ENCODE data around the gene TGFA.

DNA sequence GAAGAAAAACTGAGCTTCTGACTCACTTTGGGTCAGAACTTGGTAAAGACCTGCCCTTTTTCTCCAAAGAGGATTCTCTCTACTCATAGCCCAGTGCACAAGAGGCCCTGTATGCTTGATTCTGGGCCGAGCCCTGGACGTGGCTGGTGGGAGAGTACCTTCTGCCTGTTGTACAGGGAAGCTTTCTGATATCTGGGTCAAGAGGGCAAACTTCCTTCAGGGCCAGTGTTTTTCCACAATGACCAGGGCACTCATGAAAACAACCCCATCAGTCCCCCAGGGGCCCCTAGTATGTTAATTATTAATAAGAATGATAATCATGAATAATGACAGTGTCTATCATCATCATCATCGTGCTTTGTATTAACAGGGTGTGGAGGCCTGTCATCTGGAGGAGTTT lies 90.0 kb downstream of the TGFA start:
- TF ChIP-seq, protein P1, sequence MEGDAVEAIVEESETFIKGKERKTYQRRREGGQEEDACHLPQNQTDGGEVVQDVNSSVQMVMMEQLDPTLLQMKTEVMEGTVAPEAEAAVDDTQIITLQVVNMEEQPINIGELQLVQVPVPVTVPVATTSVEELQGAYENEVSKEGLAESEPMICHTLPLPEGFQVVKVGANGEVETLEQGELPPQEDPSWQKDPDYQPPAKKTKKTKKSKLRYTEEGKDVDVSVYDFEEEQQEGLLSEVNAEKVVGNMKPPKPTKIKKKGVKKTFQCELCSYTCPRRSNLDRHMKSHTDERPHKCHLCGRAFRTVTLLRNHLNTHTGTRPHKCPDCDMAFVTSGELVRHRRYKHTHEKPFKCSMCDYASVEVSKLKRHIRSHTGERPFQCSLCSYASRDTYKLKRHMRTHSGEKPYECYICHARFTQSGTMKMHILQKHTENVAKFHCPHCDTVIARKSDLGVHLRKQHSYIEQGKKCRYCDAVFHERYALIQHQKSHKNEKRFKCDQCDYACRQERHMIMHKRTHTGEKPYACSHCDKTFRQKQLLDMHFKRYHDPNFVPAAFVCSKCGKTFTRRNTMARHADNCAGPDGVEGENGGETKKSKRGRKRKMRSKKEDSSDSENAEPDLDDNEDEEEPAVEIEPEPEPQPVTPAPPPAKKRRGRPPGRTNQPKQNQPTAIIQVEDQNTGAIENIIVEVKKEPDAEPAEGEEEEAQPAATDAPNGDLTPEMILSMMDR (IDR thresholded peaks at IDR 0.05; ENCODE audit: poor library complexity), result no peak
- no peak for TF ChIP-seq EZH2 (IDR thresholded peaks at IDR 0.05; ENCODE audit: borderline replicate concordance)

All from hepatocyte (in vitro differentiated cells).